ENCODE data around the gene RNASEL. TPM values are rescaled to one million over a fixed set of nuclear protein-coding genes. Genes with fewer than 3 reads are reported as not detected.

RNASEL gene
- total and polyA plus RNA-seq, 4 donors: 3.7 to 14.8 (median 9.0) TPM

DNA sequence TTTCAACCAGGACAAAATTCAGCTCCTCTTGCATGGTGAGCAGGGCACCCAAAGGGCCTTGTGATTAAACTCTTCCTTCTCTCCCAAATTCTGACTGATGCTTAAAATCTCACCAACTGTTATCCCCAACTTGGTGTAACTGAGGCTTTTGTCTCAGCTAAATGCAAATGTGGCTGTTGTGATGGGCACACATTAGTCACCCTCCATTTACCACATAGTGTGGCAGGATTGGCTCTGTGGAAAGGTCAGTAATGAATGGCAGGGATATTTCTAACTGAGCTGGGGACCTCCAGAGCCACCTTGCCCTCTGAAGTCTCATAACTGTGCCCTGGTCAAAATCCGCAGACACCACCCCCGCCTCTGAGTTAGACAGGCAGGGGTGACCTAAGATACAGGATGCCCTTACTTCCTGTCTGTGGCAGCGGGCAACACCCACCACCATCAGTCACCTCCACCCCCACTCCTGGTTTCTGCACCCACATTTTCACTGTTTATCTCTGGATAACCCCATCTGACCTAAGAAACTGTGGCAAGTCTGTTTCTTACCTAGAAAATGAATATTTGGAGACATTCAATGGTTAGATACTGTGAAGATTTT lies 40.5 kb upstream of the RNASEL start:
- H3K4me1 ChIP-seq (ENCODE audit: control insufficient read depth in 5 of 5, insufficient read depth in 5 of 5, low read length in 5 of 5): peaks cover 0 to 6% (median 2%) of the 10 kb centered on the region in 5 donors
- H3K36me3 ChIP-seq (ENCODE audit: control insufficient read depth in 4 of 4, insufficient read depth in 4 of 4, low read length in 4 of 4): no peaks in the 10 kb centered on the region
- H3K9me3 ChIP-seq (ENCODE audit: control insufficient read depth in 4 of 4, insufficient read depth in 3 of 4, low read length in 3 of 4): peaks cover 0 to 1% (median 0%) of the 10 kb centered on the region in 4 donors
- no peak overlapping the region for H3K4me3 ChIP-seq
- no peak for DNase-seq
- 31 to 43% methylated on average over 3 of the region's 3 CpGs for WGBS, 2 donors
- peak overlapping the region in 1 of 2 donors; percentile 1 for H3K27ac ChIP-seq (ENCODE audit: low read depth in 1 of 2, low read length in 1 of 2)
- TF ChIP-seq, protein P1, sequence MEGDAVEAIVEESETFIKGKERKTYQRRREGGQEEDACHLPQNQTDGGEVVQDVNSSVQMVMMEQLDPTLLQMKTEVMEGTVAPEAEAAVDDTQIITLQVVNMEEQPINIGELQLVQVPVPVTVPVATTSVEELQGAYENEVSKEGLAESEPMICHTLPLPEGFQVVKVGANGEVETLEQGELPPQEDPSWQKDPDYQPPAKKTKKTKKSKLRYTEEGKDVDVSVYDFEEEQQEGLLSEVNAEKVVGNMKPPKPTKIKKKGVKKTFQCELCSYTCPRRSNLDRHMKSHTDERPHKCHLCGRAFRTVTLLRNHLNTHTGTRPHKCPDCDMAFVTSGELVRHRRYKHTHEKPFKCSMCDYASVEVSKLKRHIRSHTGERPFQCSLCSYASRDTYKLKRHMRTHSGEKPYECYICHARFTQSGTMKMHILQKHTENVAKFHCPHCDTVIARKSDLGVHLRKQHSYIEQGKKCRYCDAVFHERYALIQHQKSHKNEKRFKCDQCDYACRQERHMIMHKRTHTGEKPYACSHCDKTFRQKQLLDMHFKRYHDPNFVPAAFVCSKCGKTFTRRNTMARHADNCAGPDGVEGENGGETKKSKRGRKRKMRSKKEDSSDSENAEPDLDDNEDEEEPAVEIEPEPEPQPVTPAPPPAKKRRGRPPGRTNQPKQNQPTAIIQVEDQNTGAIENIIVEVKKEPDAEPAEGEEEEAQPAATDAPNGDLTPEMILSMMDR (IDR thresholded peaks at IDR 0.05; ENCODE audit: control extremely low read depth, extremely low read depth): no peak
- H3K27me3 ChIP-seq (ENCODE audit: control insufficient read depth in 3 of 3, insufficient read depth in 3 of 3, low read length in 2 of 3): no peaks in the 10 kb centered on the region
- ATAC-seq (ENCODE audit: insufficient read depth, low FRiP score): no peak
- no peak overlapping the region for H3K9ac ChIP-seq (ENCODE audit: insufficient read depth in 1 of 2, low read length in 2 of 2)

DNA sequence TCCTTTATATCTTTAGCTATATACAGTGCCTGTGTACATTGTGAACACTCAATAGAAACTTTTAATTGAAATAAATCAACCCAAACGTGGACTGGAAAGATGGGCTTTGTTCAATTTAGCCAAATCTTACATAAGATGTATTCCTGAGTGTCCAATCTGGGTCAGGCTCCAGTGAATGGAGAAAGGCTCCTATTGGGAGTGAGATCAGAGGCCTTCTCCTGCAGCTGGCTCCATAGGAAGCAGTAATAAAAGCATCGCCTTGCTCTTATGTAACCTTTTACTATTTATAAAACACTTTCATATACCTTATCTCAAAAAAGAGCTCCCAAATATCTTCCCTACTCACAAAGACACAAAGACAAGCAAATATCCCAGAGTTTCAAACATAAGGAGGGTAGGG lies 40.0 kb upstream of the RNASEL start:
- no peak overlapping the region for H3K4me3 ChIP-seq
- 64 to 71% methylated on average over 2 of the region's 2 CpGs for WGBS, 2 donors
- ATAC-seq (ENCODE audit: insufficient read depth, low FRiP score): no peak
- no peaks in the 10 kb centered on the region for H3K27me3 ChIP-seq (ENCODE audit: control insufficient read depth in 3 of 3, insufficient read depth in 3 of 3, low read length in 2 of 3)
- H3K4me1 ChIP-seq (ENCODE audit: control insufficient read depth in 5 of 5, insufficient read depth in 5 of 5, low read length in 5 of 5): peaks cover 0 to 6% (median 2%) of the 10 kb centered on the region in 5 donors
- peaks cover 0 to 1% (median 0%) of the 10 kb centered on the region in 4 donors for H3K9me3 ChIP-seq (ENCODE audit: control insufficient read depth in 4 of 4, insufficient read depth in 3 of 4, low read length in 3 of 4)
- H3K27ac ChIP-seq (ENCODE audit: low read depth in 1 of 2, low read length in 1 of 2): no peak overlapping the region
- no peaks in the 10 kb centered on the region for H3K36me3 ChIP-seq (ENCODE audit: control insufficient read depth in 4 of 4, insufficient read depth in 4 of 4, low read length in 4 of 4)
- DNase-seq: no peak
- no peak overlapping the region for H3K9ac ChIP-seq (ENCODE audit: insufficient read depth in 1 of 2, low read length in 2 of 2)
- TF ChIP-seq, protein P1 (IDR thresholded peaks at IDR 0.05; ENCODE audit: control extremely low read depth, extremely low read depth): no peak

DNA sequence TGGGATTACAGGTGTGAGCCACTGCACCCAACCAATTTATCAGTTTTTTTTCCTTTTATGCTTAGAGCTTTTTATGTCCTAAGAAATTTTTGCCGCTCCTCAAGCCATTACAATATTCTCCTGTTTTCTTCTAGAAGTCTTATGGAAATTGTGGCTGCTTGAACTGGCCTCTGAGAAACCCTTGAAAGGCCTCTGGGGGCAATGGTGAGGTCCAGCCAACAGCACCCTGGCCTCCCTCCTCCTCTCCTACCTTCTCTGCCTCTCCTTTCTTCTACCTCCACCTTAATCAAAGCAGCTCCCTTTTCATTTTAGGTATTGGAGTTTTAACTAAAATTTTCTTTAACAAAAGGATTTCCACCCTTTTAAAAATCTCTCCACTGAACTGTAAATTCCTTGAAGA lies 39.6 kb upstream of the RNASEL start:
- ATAC-seq (ENCODE audit: insufficient read depth, low FRiP score): no peak
- Histone ChIP-seq H3K9ac (ENCODE audit: insufficient read depth in 1 of 2, low read length in 2 of 2) (no peak overlapping the region), H3K27ac (ENCODE audit: low read depth in 1 of 2, low read length in 1 of 2) (no peak overlapping the region), H3K9me3 (ENCODE audit: control insufficient read depth in 4 of 4, insufficient read depth in 3 of 4, low read length in 3 of 4) (peaks cover 0 to 1% (median 0%) of the 10 kb centered on the region in 4 donors), H3K4me3 (no peak overlapping the region), H3K4me1 (ENCODE audit: control insufficient read depth in 5 of 5, insufficient read depth in 5 of 5, low read length in 5 of 5) (peaks cover 0 to 6% (median 2%) of the 10 kb centered on the region in 5 donors), H3K36me3 (ENCODE audit: control insufficient read depth in 4 of 4, insufficient read depth in 4 of 4, low read length in 4 of 4) (no peaks in the 10 kb centered on the region), H3K27me3 (ENCODE audit: control insufficient read depth in 3 of 3, insufficient read depth in 3 of 3, low read length in 2 of 3) (no peaks in the 10 kb centered on the region)
- DNase-seq: no peak
- TF ChIP-seq, protein P1 (IDR thresholded peaks at IDR 0.05; ENCODE audit: control extremely low read depth, extremely low read depth): no peak
- 97 to 100% methylated on average over 1 of the region's 1 CpG for WGBS, 2 donors

DNA sequence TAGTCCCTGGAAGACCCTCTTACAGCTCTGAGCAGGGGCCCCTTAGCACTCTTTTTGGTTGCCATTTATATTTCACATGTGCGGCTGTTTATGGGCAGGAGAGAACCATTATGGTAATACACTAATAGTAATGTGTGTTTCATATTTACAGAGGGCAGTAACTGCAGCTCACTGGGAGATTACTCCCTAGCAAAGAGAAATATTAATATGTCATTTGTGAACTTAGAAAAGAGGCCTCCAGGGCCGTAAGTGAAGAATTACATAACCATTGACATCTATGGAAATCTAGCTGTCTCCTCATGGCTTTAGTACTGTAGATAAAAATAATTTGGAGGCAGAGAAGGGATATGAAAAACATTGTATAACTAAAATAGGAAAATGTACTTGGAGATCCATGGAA lies 38.6 kb upstream of the RNASEL start:
- TF ChIP-seq, protein P1 (IDR thresholded peaks at IDR 0.05; ENCODE audit: control extremely low read depth, extremely low read depth): no peak
- peaks cover 0 to 1% (median 0%) of the 10 kb centered on the region in 4 donors for H3K9me3 ChIP-seq (ENCODE audit: control insufficient read depth in 4 of 4, insufficient read depth in 3 of 4, low read length in 3 of 4)
- no peaks in the 10 kb centered on the region for H3K27me3 ChIP-seq (ENCODE audit: control insufficient read depth in 3 of 3, insufficient read depth in 3 of 3, low read length in 2 of 3)
- 82 to 91% methylated on average over 2 of the region's 2 CpGs for WGBS, 2 donors
- no peak overlapping the region for H3K4me3 ChIP-seq
- peaks cover 0 to 6% (median 2%) of the 10 kb centered on the region in 5 donors for H3K4me1 ChIP-seq (ENCODE audit: control insufficient read depth in 5 of 5, insufficient read depth in 5 of 5, low read length in 5 of 5)
- H3K9ac ChIP-seq (ENCODE audit: insufficient read depth in 1 of 2, low read length in 2 of 2): no peak overlapping the region
- ATAC-seq (ENCODE audit: insufficient read depth, low FRiP score) (no peak), DNase-seq (no peak)
- H3K36me3 ChIP-seq (ENCODE audit: control insufficient read depth in 4 of 4, insufficient read depth in 4 of 4, low read length in 4 of 4): no peaks in the 10 kb centered on the region
- no peak overlapping the region for H3K27ac ChIP-seq (ENCODE audit: low read depth in 1 of 2, low read length in 1 of 2)

Measured in lung (tissue), 12 donors.